Stimulated activated naive CD8-positive, alpha-beta T cell treated with anti-CD3 and anti-CD28 coated beads, Interleukin-15, amount 100 ng/mL, for 72 hours (primary cell): Measurements from ENCODE around the gene FHL1.
A peak's percentile ranks its signal among the peaks of the same experiment; 100 is the strongest.
"Not testable (repeated sequence)": the region's sequence is repeated elsewhere in the genome, so short reads cannot be mapped to it uniquely, and the experiment has no call there.

Experiments used
- ATAC-seq: fragments of 150-1000 bp; cut with Tn5 transposase; 2 replicates; pipeline ENCODE4 v1.10.0; 2021; ENCODE audit warnings: mild to moderate bottlenecking, moderate library complexity
- DNase-seq, 2 donors: peaks; one replicate each; pipeline ENCODE4 v3.0.0; 2021 to 2022
- H3K27ac Mint-ChIP-seq, 2 donors: one replicate each; pipeline ENCODE4 v1.8.0; 2022; ENCODE audit warnings: mild to moderate bottlenecking in 2 of 2, mixed read lengths in 2 of 2, moderate library complexity in 2 of 2
- H3K27me3 Mint-ChIP-seq: one replicate; pipeline ENCODE4 v1.8.0; 2022; ENCODE audit warnings: mixed read lengths
- H3K4me1 Mint-ChIP-seq: one replicate; pipeline ENCODE4 v1.8.0; 2022; ENCODE audit warnings: mild to moderate bottlenecking, mixed read lengths
- H3K4me3 Mint-ChIP-seq, 2 donors: one replicate each; pipeline ENCODE4 v1.8.0; 2022; ENCODE audit warnings: mild to moderate bottlenecking in 2 of 2, mixed read lengths in 2 of 2, moderate library complexity in 1 of 2
- H3K9me3 Mint-ChIP-seq, 2 donors: one replicate each; pipeline ENCODE4 v1.8.0; 2022; ENCODE audit warnings: mixed read lengths in 2 of 2

Gene FHL1

GRCh38 chrX:136227948-136228838, 80.9 kb downstream of the FHL1 start:
- H3K4me3 Mint-ChIP-seq, result peak overlapping the region in 1 of 2 donors; percentile 22
- no peaks in the 10 kb centered on the region for H3K27me3 Mint-ChIP-seq
- peaks cover 20% of the 10 kb centered on the region for H3K4me1 Mint-ChIP-seq
- no peaks in the 10 kb centered on the region for H3K9me3 Mint-ChIP-seq
- no peak for DNase-seq
- H3K27ac Mint-ChIP-seq, result peak overlapping the region; percentile 72 to 91
- peak; percentile 84 for ATAC-seq

GRCh38 chrX:136228839-136229207, 81.5 kb downstream of the FHL1 start:
- Mint-ChIP-seq H3K9me3 (no peaks in the 10 kb centered on the region), H3K27me3 (no peaks in the 10 kb centered on the region), H3K27ac (no peak overlapping the region), H3K4me1 (peaks cover 20% of the 10 kb centered on the region), H3K4me3 (no peak overlapping the region)
- DNase-seq (no peak), ATAC-seq (no peak)

- ATAC-seq (no peak), DNase-seq (no peak)
- no peak overlapping the region for H3K27ac Mint-ChIP-seq
- no peaks in the 10 kb centered on the region for H3K27me3 Mint-ChIP-seq
- no peak overlapping the region for H3K4me3 Mint-ChIP-seq
- H3K4me1 Mint-ChIP-seq, result no peaks in the 10 kb centered on the region
- no peaks in the 10 kb centered on the region for H3K9me3 Mint-ChIP-seq
Observed at GRCh38 chrX:136237074-136237473, 89.7 kb downstream of the FHL1 start.

GRCh38 chrX:136237849-136238248, 90.5 kb downstream of the FHL1 start:
- H3K27me3 Mint-ChIP-seq, ATAC-seq, H3K4me1 Mint-ChIP-seq, DNase-seq, H3K27ac Mint-ChIP-seq, H3K4me3 Mint-ChIP-seq, H3K9me3 Mint-ChIP-seq: not testable (repeated sequence)

GRCh38 chrX:136246201-136246600, 98.9 kb downstream of the FHL1 start:
- H3K4me3 Mint-ChIP-seq, result no peak overlapping the region
- ATAC-seq, result no peak
- peaks cover 8% of the 10 kb centered on the region for H3K4me1 Mint-ChIP-seq
- H3K27ac Mint-ChIP-seq, result no peak overlapping the region
- H3K9me3 Mint-ChIP-seq, result no peaks in the 10 kb centered on the region
- DNase-seq, result no peak
- H3K27me3 Mint-ChIP-seq, result no peaks in the 10 kb centered on the region

GRCh38 chrX:136250191-136251040, 103.1 kb downstream of the FHL1 start:
- peaks cover 14% of the 10 kb centered on the region for H3K4me1 Mint-ChIP-seq
- DNase-seq (peak; percentile 7 to 17), ATAC-seq (peak; percentile 65)
- H3K27ac Mint-ChIP-seq, result peak overlapping the region; percentile 42 to 46
- no peaks in the 10 kb centered on the region for H3K27me3 Mint-ChIP-seq
- peak overlapping the region; percentile 68 to 77 for H3K4me3 Mint-ChIP-seq
- no peaks in the 10 kb centered on the region for H3K9me3 Mint-ChIP-seq

GRCh38 chrX:136251041-136251991, 104.0 kb downstream of the FHL1 start, which contains the start of gene MAP7D3:
Gene MAP7D3 (minus strand): TSS chrX:136251400. CDS start chrX:136251358, 42 bp downstream.
- H3K4me1 Mint-ChIP-seq, result peaks cover 14% of the 10 kb centered on the region
- peak within 1 kb of the TSS; percentile 87 to 92 for H3K4me3 Mint-ChIP-seq
- DNase-seq (peak; percentile 57 to 63), ATAC-seq (peak; percentile 90)
- no peaks in the 10 kb centered on the region for H3K27me3 Mint-ChIP-seq
- H3K9me3 Mint-ChIP-seq, result no peaks in the 10 kb centered on the region
- peak within 1 kb of the TSS; percentile 42 to 92 for H3K27ac Mint-ChIP-seq

- Mint-ChIP-seq H3K27ac (no peak overlapping the region), H3K9me3 (no peaks in the 10 kb centered on the region), H3K27me3 (no peaks in the 10 kb centered on the region), H3K4me1 (peaks cover 20% of the 10 kb centered on the region), H3K4me3 (no peak overlapping the region)
- DNase-seq (no peak), ATAC-seq (no peak)
Observed at GRCh38 chrX:136255541-136255940, 108.2 kb downstream of the FHL1 start.

- H3K27me3 Mint-ChIP-seq, result no peaks in the 10 kb centered on the region
Observed at GRCh38 chrX:136256026-136256425, 108.7 kb downstream of the FHL1 start.

GRCh38 chrX:136258951-136259350, 111.6 kb downstream of the FHL1 start:
- DNase-seq (no peak), ATAC-seq (no peak)
- peaks cover 14% of the 10 kb centered on the region for H3K4me1 Mint-ChIP-seq
- H3K27me3 Mint-ChIP-seq, result no peaks in the 10 kb centered on the region
- peak overlapping the region; percentile 15 to 50 for H3K4me3 Mint-ChIP-seq
- H3K27ac Mint-ChIP-seq, result no peak overlapping the region
- H3K9me3 Mint-ChIP-seq, result no peaks in the 10 kb centered on the region

More at GRCh38 chrX:136256026-136256425, 108.7 kb downstream of the FHL1 start:
- ATAC-seq, result no peak
- H3K27ac Mint-ChIP-seq, result no peak overlapping the region
- peaks cover 20% of the 10 kb centered on the region for H3K4me1 Mint-ChIP-seq
- DNase-seq, result no peak
- H3K4me3 Mint-ChIP-seq, result no peak overlapping the region
- no peaks in the 10 kb centered on the region for H3K9me3 Mint-ChIP-seq

- ATAC-seq (peak; percentile 67), DNase-seq (peak in 1 of 2 donors; percentile 10)
- Mint-ChIP-seq H3K4me3 (peak overlapping the region in 1 of 2 donors; percentile 64), H3K4me1 (peaks cover 14% of the 10 kb centered on the region), H3K9me3 (no peaks in the 10 kb centered on the region), H3K27me3 (no peaks in the 10 kb centered on the region), H3K27ac (no peak overlapping the region)
Observed at GRCh38 chrX:136259543-136259942, 112.2 kb downstream of the FHL1 start.

- no peak for DNase-seq
- no peak overlapping the region for H3K4me3 Mint-ChIP-seq
- ATAC-seq, result no peak
- no peaks in the 10 kb centered on the region for H3K9me3 Mint-ChIP-seq
- no peak overlapping the region for H3K27ac Mint-ChIP-seq
- no peaks in the 10 kb centered on the region for H3K27me3 Mint-ChIP-seq
- peaks cover 14% of the 10 kb centered on the region for H3K4me1 Mint-ChIP-seq
Observed at GRCh38 chrX:136260776-136261175, 113.4 kb downstream of the FHL1 start.
